Cardiac muscle cell (in vitro differentiated cells and primary cell): ENCODE data around the gene MIDN. TPM values are rescaled to one million over a fixed set of nuclear protein-coding genes. Genes with fewer than 3 reads are reported as not detected.

Source experiments
- DNase-seq, 2 donors: peaks; one replicate each; pipeline versions ENCODE4 v3.0.0 to v3.0.0-alpha.2; 2010 to 2017; ENCODE audit warnings: low read depth in 1 of 2, low spot score in 1 of 2
- H3K27ac ChIP-seq: fragments of 200-600 bp; sonication (generic); 2 replicates; pipeline ENCODE4 v1.5.1; 2016
- H3K27me3 ChIP-seq: fragments of 200-600 bp; sonication (generic); 2 replicates; pipeline ENCODE4 v1.6.0; 2016; ENCODE audit warnings: control low read depth
- H3K36me3 ChIP-seq: fragments of 200-600 bp; sonication (generic); 2 replicates; pipeline ENCODE4 v1.5.1; 2016; ENCODE audit warnings: control low read depth
- H3K4me1 ChIP-seq: fragments of 200-600 bp; sonication (generic); 2 replicates; pipeline ENCODE4 v1.8.1; 2017; ENCODE audit warnings: low read depth, mild to moderate bottlenecking, mixed run types
- H3K4me3 ChIP-seq: fragments of 200-600 bp; sonication (generic); 2 replicates; pipeline ENCODE4 v1.5.1; 2016; ENCODE audit warnings: mild to moderate bottlenecking
- H3K9me3 ChIP-seq: fragments of 200-600 bp; sonication (generic); 2 replicates; pipeline ENCODE4 v1.5.1; 2017; ENCODE audit warnings: low read depth, mild to moderate bottlenecking, control low read depth
- polyA plus RNA-seq: library from polyadenylated mRNA; unstranded; fragments of >200 nt; fragmentation: Nextera tagmentation; extraction: Ambion mirVana; gene quantifications from 2 replicates; pipeline ENCODE4 v1.2.1, GENCODE V29; 2016
- total RNA-seq: library from RNA; depleted of rRNA; stranded (reverse); fragments of >200 nt; gene quantifications from 2 replicates; pipeline ENCODE4 v1.2.3, GENCODE V29; 2016
- TF ChIP-seq, protein P1 (sequence below): IDR thresholded peaks from 2 replicates; pipeline ENCODE4 v1.5.1; 2012; ENCODE audit warnings: low read depth, mild to moderate bottlenecking, low read length

MIDN gene
- total and polyA plus RNA-seq, 2 experiments from 2014 or later, result 58.1 to 89.2 TPM

DNA sequence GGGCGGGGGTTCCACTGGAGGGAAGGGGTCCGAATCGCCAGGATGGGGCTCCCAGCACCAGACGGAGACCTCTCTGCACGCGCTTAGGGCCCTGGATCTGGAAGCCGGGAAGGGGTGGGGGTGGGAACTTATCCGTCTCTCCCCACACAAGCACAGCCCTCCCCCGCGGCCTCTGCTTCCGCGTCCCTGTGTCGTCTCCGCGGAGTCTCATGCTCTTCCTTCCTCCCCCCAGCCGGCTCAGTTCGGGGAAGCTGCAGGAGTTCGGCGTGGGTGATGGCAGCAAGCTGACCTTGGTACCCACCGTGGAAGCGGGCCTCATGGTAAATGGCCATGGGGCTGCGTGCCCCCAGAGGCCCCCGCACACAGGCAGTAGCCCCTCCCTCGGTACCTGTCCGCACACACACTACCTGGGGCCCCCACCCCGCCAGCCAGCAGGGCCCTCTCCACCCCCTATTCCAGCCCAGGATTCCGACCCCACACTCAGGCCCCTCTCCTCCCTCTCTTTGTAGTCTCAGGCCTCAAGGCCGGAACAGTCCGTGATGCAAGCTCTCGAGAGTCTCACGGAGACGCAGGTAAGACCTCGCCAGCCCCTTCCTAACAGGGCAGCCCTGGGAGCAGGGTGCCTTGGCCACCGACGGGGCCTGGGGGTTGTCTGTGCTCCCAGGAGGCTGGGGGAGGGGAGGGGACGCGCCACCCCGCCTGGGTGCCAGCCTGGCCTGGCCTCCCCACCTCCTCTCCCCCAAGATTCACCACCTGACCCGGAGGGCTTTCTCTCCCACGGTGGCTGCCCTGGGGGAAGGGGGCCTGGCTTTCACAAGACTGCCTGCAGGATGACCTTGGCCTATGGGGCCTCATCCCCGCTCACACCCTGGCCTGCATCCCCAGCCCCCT lies 3.2 kb downstream of the MIDN start:
- H3K27me3 ChIP-seq, result no peaks in the 10 kb centered on the region
- peak overlapping the region; percentile 91 for H3K27ac ChIP-seq
- peak; percentile 60 to 82 for DNase-seq
- peaks cover 11% of the 10 kb centered on the region for H3K4me1 ChIP-seq
- peak overlapping the region; percentile 92 for H3K4me3 ChIP-seq
- peaks cover 30% of the 10 kb centered on the region for H3K36me3 ChIP-seq
- TF ChIP-seq, protein P1, sequence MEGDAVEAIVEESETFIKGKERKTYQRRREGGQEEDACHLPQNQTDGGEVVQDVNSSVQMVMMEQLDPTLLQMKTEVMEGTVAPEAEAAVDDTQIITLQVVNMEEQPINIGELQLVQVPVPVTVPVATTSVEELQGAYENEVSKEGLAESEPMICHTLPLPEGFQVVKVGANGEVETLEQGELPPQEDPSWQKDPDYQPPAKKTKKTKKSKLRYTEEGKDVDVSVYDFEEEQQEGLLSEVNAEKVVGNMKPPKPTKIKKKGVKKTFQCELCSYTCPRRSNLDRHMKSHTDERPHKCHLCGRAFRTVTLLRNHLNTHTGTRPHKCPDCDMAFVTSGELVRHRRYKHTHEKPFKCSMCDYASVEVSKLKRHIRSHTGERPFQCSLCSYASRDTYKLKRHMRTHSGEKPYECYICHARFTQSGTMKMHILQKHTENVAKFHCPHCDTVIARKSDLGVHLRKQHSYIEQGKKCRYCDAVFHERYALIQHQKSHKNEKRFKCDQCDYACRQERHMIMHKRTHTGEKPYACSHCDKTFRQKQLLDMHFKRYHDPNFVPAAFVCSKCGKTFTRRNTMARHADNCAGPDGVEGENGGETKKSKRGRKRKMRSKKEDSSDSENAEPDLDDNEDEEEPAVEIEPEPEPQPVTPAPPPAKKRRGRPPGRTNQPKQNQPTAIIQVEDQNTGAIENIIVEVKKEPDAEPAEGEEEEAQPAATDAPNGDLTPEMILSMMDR, result no peak
- no peaks in the 10 kb centered on the region for H3K9me3 ChIP-seq

DNA sequence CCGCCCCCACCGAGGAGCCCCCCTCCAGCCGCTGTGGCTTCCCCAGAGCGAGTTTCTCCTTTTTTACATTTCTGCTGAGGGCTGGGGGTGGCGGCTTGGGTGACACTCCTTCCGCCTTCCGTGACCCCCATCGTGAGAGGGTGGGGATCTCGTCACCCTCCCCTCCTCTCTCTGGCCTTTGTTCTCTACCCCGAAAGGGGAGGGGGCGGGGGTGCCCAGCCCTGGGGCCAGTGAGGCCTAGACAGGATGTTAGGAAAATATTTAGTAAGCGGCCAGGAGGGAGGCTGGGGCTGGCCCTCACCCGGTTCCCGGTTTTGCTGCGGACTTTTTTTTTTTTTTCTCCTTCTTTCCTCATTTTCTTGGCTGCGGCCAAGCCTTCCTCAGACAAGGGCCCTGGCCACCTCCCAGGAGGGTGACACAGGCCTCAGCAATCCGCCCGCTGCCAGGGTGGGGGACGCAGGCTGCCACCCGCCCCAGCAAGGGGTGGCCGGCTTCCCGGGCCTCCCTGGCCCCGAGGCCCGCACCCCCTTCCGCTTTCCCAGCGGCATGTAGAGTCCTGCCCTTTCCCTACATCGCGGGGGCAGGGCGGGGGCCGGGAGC lies 3.9 kb downstream of the MIDN start:
- peaks cover 11% of the 10 kb centered on the region for H3K4me1 ChIP-seq
- TF ChIP-seq, protein P1, result no peak
- peak in 1 of 2 donors; percentile 99 for DNase-seq
- peak overlapping the region; percentile 91 for H3K27ac ChIP-seq
- H3K27me3 ChIP-seq, result no peaks in the 10 kb centered on the region
- peak overlapping the region; percentile 92 for H3K4me3 ChIP-seq
- H3K9me3 ChIP-seq, result no peaks in the 10 kb centered on the region
- H3K36me3 ChIP-seq, result peaks cover 35% of the 10 kb centered on the region

DNA sequence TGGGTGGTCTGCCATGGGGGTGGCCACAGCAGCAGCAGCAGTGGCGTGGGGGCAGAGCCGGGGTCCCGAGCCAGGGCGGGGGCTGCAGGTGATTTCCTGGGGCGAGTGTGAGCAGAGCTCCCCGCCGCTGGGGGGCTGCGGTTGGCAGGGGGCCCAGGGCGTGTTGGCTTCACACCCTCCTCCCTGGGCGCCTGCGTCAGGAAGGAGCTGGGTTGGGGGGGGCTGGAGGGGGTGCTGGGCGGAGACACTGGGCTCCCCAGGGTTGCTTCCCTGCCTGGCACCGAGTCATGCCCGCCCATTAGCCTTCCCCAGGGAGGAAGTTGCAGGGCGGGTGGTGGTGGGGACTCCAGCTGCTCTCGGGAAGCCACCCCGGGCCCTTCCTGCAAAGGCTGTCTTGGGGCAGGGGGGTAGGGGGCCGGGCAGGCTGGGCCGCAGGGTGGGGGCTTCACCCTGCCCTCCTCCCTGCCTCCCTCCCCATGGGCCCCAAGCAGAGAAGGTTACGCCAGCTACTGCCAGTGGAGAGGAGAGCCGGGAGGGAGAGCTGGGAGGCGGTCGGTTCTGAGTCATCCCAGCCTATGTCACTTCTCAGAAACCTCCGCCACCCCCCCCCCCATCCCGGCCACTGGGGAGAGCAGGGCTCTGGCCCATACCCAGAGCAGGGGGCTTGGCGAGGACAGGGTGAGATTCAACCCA lies 4.6 kb downstream of the MIDN start:
- Histone ChIP-seq H3K27ac (peak overlapping the region; percentile 91), H3K36me3 (peaks cover 41% of the 10 kb centered on the region), H3K4me3 (peak overlapping the region; percentile 92), H3K27me3 (no peaks in the 10 kb centered on the region), H3K9me3 (no peaks in the 10 kb centered on the region), H3K4me1 (peaks cover 11% of the 10 kb centered on the region)
- peak in 1 of 2 donors; percentile 99 for DNase-seq
- TF ChIP-seq, protein P1, result no peak

DNA sequence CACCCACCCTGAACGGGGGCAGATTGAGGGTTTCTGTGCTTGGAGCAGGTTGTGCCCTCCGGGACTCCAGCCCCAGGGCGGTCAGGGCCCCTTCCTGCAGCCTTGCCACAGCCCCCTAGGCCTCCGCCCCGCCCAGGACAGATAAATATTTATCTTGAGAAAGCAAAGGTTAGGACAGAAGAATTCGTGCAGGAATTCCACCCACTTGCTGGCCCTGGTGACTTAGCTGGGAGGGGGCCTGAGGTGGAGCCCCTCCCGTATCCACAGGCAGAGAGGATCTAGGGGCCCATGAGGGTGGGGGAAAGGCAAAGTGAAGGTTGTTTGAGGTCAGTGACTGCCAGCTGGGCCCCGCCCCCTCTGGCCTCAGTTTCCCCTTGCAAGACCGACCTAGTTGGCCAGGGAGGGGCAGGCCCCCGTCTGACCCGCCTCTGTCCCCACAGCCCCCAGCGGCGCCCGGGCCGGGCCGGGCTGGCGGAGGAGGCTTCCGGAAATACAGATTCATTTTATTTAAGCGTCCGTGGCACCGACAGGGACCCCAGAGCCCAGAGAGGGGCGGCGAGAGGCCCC lies 5.2 kb downstream of the MIDN start:
- H3K36me3 ChIP-seq, result peaks cover 44% of the 10 kb centered on the region
- peak overlapping the region; percentile 91 for H3K27ac ChIP-seq
- H3K4me1 ChIP-seq, result peaks cover 11% of the 10 kb centered on the region
- no peak overlapping the region for H3K4me3 ChIP-seq
- TF ChIP-seq, protein P1, result no peak
- H3K9me3 ChIP-seq, result no peaks in the 10 kb centered on the region
- no peak for DNase-seq
- H3K27me3 ChIP-seq, result no peaks in the 10 kb centered on the region

DNA sequence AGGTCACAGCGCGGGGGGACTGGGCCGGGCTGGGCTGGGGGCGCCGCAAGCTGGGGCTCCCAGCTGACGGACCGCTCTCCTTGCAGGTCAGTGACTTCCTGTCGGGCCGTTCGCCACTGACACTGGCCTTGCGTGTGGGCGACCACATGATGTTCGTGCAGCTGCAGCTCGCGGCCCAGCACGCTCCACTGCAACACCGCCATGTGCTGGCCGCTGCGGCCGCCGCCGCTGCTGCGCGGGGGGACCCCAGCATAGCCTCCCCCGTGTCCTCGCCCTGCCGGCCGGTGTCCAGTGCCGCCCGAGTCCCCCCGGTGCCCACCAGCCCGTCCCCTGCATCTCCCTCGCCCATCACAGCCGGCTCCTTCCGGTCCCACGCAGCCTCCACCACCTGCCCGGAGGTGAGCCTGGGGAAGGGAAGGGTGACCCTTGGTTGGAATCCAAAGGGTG lies 5.7 kb downstream of the MIDN start:
- DNase-seq, result no peak
- TF ChIP-seq, protein P1, result no peak
- Histone ChIP-seq H3K36me3 (peaks cover 44% of the 10 kb centered on the region), H3K27ac (peak overlapping the region; percentile 91), H3K27me3 (no peaks in the 10 kb centered on the region), H3K4me3 (no peak overlapping the region), H3K9me3 (no peaks in the 10 kb centered on the region), H3K4me1 (peaks cover 11% of the 10 kb centered on the region)
